ENCODE data around the gene TOM1L2.

DNA sequence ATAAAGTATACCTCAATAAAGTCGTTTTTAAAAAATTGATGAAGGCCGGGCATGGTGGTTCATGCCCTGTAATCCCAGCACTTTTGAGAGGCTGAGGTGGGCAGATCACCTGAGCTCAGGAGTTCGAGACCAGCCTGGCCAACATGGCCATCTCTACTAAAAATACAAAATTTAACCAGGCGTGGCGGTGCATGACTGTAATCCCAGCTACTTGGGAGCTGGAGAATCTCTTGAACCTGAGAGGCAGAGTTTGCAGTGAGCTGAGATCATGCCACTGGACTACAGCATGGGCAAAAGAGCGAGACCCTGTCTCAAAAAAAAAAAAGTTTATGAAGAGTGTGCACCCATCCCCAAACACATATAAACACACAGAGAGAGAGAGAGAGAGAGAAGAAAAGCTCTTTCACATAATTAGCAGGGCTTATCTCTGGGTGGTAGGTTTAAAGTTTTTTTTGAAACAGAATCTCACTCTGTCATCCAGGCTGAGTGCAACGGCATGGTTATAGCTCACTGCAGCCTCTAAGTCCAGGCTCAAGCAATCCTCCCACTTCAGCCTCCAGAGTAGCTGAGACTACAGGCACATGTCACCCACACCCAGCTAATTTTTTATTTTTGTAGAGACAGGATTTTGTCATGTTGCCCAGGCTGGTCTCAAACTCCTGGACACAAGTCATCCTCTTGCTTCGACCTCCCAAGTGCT lies 138.4 kb downstream of the TOM1L2 start:
- TF ChIP-seq EZH2 (IDR thresholded peaks at IDR 0.05; ENCODE audit: insufficient read depth, poor library complexity, severe bottlenecking) (no peak), EZH2phosphoT487 (IDR thresholded peaks at IDR 0.05; ENCODE audit: insufficient read depth, low read depth) (no peak)
